Neural progenitor cell (in vitro differentiated cells): ENCODE data around the gene NTM. TPM values are rescaled to one million over a fixed set of nuclear protein-coding genes. Genes with fewer than 3 reads are reported as not detected.

ENCODE experiments used
- DNase-seq: peaks from one replicate; pipeline ENCODE4 v3.0.0-alpha.2; 2016; ENCODE audit warnings: low spot score
- H2AFZ ChIP-seq: fragments of 200-600 bp; sonication (generic); replicated peaks from 2 replicates; pipeline ENCODE4 v1.6.1; 2016; ENCODE audit warnings: antibody characterized with exemption
- H3F3A ChIP-seq: fragments of 200-600 bp; sonication (generic); 2 replicates; pipeline ENCODE4 v1.6.1; 2016; ENCODE audit warnings: antibody characterized with exemption, low read depth
- H3K27ac ChIP-seq: fragments of 200-600 bp; sonication (generic); 2 replicates; pipeline ENCODE4 v1.5.1; 2016; ENCODE audit warnings: mild to moderate bottlenecking
- H3K27me3 ChIP-seq: fragments of 200-600 bp; sonication (generic); 2 replicates; pipeline ENCODE4 v1.6.1; 2016; ENCODE audit warnings: mild to moderate bottlenecking, moderate library complexity
- H3K36me3 ChIP-seq: fragments of 200-600 bp; sonication (generic); 2 replicates; pipeline ENCODE4 v1.5.1; 2016
- H3K4me1 ChIP-seq: fragments of 200-600 bp; sonication (generic); 2 replicates; pipeline ENCODE4 v1.6.1; 2016; ENCODE audit warnings: mixed run types
- H3K4me2 ChIP-seq: fragments of 200-600 bp; sonication (generic); 2 replicates; pipeline ENCODE4 v1.6.1; 2016
- H3K4me3 ChIP-seq: fragments of 200-600 bp; sonication (generic); 2 replicates; pipeline ENCODE4 v1.5.1; 2016
- H3K79me2 ChIP-seq: fragments of 200-600 bp; sonication (generic); 2 replicates; pipeline ENCODE4 v1.6.1; 2016; ENCODE audit warnings: low read depth
- H3K9ac ChIP-seq: fragments of 200-600 bp; sonication (generic); 2 replicates; pipeline ENCODE4 v1.6.1; 2016
- H3K9me3 ChIP-seq: fragments of 200-600 bp; sonication (generic); 2 replicates; pipeline ENCODE4 v1.5.1; 2016; ENCODE audit warnings: low read depth
- H4K20me1 ChIP-seq: fragments of 200-600 bp; sonication (generic); 2 replicates; pipeline ENCODE4 v1.6.1; 2016; ENCODE audit warnings: low read depth
- H3K27ac Mint-ChIP-seq: 3 replicates; pipeline ENCODE4 v1.8.0; 2021; ENCODE audit warnings: mixed read lengths
- H3K27me3 Mint-ChIP-seq: 2 replicates; pipeline ENCODE4 v1.8.0; 2022; ENCODE audit warnings: low read depth, mild to moderate bottlenecking, inconsistent platforms, moderate library complexity, mixed read lengths; ENCODE audit not compliant: insufficient read depth
- H3K36me3 Mint-ChIP-seq: 3 replicates; pipeline ENCODE4 v1.8.0; 2021; ENCODE audit warnings: mixed read lengths
- H3K4me1 Mint-ChIP-seq: 3 replicates; pipeline ENCODE4 v1.8.0; 2021; ENCODE audit warnings: mixed read lengths
- H3K4me3 Mint-ChIP-seq: 3 replicates; pipeline ENCODE4 v1.8.0; 2021; ENCODE audit warnings: mild to moderate bottlenecking, moderate library complexity, mixed read lengths
- H3K9me3 Mint-ChIP-seq: 3 replicates; pipeline ENCODE4 v1.8.0; 2020; ENCODE audit warnings: mixed read lengths
- EZH2 ChIP-seq: fragments of 200-600 bp; sonication (generic); IDR thresholded peaks from 2 replicates; pipeline ENCODE4 v1.6.1; 2017; ENCODE audit warnings: antibody characterized with exemption, mild to moderate bottlenecking, moderate library complexity
- EZH2phosphoT487 ChIP-seq: fragments of 200-600 bp; sonication (generic); IDR thresholded peaks from 2 replicates; pipeline ENCODE4 v1.6.1; 2017; ENCODE audit warnings: antibody characterized with exemption
- total RNA-seq: library from RNA; depleted of rRNA; stranded (reverse); fragments of >200 nt; gene quantifications from 2 replicates; pipeline ENCODE4 v1.2.3, GENCODE V29; 2015; ENCODE audit warnings: low replicate concordance
- TF ChIP-seq, protein P1 (sequence below): fragments of 200-600 bp; sonication (generic); IDR thresholded peaks from 2 replicates; pipeline ENCODE4 v1.5.1; 2017; ENCODE audit warnings: antibody characterized with exemption, mild to moderate bottlenecking

Gene NTM
- total RNA-seq, 1 donor from 2014 or later: 4.3 TPM

DNA sequence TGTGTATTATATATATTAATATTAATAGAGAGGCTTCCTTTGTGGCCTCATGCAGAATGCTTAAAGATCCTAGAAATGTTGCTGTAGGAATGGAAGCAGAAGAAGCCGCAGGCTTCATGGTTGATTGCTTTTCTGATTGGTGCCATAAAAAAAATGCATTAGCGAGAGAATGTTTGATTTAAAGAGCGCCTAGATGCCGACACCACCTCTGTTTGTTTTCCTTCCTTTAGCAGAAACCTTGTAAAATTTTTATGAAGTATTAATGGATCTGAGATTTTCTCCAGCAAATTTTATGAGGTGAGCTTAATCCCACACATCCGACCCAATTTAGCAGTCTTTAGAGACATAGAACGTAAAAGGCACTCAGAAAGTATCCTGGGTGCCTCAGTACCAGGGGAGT, 587.5 kb downstream of the NTM start:
- no peak overlapping the region for H3K4me2 ChIP-seq
- H3K27me3 Mint-ChIP-seq: peaks cover 2% of the 10 kb centered on the region
- no peaks in the 10 kb centered on the region for H3K9me3 Mint-ChIP-seq
- TF ChIP-seq EZH2phosphoT487 (no peak), EZH2 (no peak)
- TF ChIP-seq, protein P1, sequence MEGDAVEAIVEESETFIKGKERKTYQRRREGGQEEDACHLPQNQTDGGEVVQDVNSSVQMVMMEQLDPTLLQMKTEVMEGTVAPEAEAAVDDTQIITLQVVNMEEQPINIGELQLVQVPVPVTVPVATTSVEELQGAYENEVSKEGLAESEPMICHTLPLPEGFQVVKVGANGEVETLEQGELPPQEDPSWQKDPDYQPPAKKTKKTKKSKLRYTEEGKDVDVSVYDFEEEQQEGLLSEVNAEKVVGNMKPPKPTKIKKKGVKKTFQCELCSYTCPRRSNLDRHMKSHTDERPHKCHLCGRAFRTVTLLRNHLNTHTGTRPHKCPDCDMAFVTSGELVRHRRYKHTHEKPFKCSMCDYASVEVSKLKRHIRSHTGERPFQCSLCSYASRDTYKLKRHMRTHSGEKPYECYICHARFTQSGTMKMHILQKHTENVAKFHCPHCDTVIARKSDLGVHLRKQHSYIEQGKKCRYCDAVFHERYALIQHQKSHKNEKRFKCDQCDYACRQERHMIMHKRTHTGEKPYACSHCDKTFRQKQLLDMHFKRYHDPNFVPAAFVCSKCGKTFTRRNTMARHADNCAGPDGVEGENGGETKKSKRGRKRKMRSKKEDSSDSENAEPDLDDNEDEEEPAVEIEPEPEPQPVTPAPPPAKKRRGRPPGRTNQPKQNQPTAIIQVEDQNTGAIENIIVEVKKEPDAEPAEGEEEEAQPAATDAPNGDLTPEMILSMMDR: no peak
- no peaks in the 10 kb centered on the region for H3K36me3 ChIP-seq
- no peaks in the 10 kb centered on the region for H3K79me2 ChIP-seq
- H3K27ac ChIP-seq: no peak overlapping the region
- no peak overlapping the region for H3K4me3 Mint-ChIP-seq
- peaks cover 10% of the 10 kb centered on the region for H3K36me3 Mint-ChIP-seq
- no peak overlapping the region for H3K27ac Mint-ChIP-seq
- no peak for DNase-seq
- no peak overlapping the region for H3K4me3 ChIP-seq
- H2AFZ ChIP-seq: no peak overlapping the region
- H3K9me3 ChIP-seq: no peaks in the 10 kb centered on the region
- H4K20me1 ChIP-seq: no peaks in the 10 kb centered on the region
- peaks cover 14% of the 10 kb centered on the region for H3K4me1 ChIP-seq
- H3F3A ChIP-seq: peaks cover under 1% of the 10 kb centered on the region
- peaks cover 19% of the 10 kb centered on the region for H3K4me1 Mint-ChIP-seq
- no peak overlapping the region for H3K9ac ChIP-seq
- no peaks in the 10 kb centered on the region for H3K27me3 ChIP-seq

DNA sequence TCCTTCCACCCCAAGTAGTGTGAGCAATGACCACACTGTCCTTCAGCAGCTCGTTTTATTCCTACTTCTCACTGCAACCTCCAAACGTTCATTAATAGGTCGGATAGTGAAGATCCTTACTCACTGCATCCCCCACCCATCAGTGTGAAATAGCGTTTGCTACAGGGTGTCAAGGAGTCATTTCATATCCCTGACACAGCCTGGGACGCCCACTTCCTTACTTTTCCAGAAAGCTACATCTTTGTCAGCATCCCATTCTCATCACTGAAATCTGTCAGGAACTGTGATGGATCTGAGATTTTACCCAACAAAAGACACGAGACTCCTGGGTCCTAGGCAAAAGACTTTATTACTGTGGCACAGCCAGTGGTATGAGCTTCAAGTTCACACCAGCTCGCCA, 592.4 kb downstream of the NTM start:
- TF ChIP-seq EZH2 (no peak), EZH2phosphoT487 (no peak)
- TF ChIP-seq, protein P1: no peak
- Histone ChIP-seq H4K20me1 (no peaks in the 10 kb centered on the region), H3K4me1 (no peaks in the 10 kb centered on the region), H3F3A (no peaks in the 10 kb centered on the region), H3K4me2 (no peak overlapping the region), H2AFZ (no peak overlapping the region), H3K36me3 (no peaks in the 10 kb centered on the region), H3K79me2 (no peaks in the 10 kb centered on the region), H3K9ac (no peak overlapping the region), H3K27ac (no peak overlapping the region), H3K9me3 (no peaks in the 10 kb centered on the region), H3K27me3 (no peaks in the 10 kb centered on the region), H3K4me3 (no peak overlapping the region)
- Mint-ChIP-seq H3K27me3 (peaks cover 2% of the 10 kb centered on the region), H3K4me1 (peaks cover 8% of the 10 kb centered on the region), H3K4me3 (no peak overlapping the region), H3K9me3 (no peaks in the 10 kb centered on the region), H3K36me3 (peaks cover 10% of the 10 kb centered on the region), H3K27ac (no peak overlapping the region)
- DNase-seq: no peak

DNA sequence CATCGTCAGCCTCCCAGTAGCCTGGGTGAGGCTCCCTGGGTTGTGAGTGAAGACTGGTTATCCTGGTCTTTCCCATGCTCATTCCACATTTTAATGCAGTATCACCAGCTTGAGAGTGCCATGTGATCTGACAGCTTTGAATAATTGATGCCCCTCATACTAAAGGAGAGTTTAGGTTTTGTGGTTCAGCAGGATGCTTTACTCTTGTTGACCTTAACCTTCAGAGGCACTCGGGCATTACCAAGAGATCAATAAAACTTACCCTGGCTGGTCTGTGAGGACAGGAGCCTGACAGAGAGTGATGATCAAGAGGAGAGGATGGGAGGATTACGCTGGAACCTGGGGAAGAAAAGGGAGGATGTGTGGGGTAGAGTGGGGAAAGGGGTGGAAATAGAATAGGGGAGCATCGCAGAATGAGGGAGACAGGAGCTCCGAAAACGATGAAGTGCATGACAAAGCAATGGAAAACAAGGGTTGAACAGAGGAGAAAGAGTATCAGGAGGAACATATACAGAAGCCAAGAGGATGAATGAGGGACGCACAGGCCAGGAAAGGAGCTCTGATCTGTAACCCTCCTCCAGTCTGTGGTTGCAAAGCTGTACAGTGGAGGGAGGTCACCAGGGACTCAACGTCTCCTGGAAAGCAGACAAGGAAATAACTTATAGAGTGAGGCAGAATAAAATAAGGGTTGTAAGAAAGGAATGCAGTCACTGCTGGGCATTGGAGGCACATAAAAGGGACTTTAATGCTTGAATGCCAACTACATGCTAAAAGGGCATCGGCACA, 594.5 kb downstream of the NTM start:
- Mint-ChIP-seq H3K27ac (no peak overlapping the region), H3K36me3 (peaks cover 5% of the 10 kb centered on the region), H3K9me3 (no peaks in the 10 kb centered on the region), H3K4me1 (peaks cover 8% of the 10 kb centered on the region), H3K4me3 (no peak overlapping the region), H3K27me3 (peaks cover 2% of the 10 kb centered on the region)
- no peaks in the 10 kb centered on the region for H3K79me2 ChIP-seq
- H3K9ac ChIP-seq: no peak overlapping the region
- no peak overlapping the region for H3K4me3 ChIP-seq
- H3F3A ChIP-seq: no peaks in the 10 kb centered on the region
- H4K20me1 ChIP-seq: no peaks in the 10 kb centered on the region
- peaks cover 9% of the 10 kb centered on the region for H3K4me1 ChIP-seq
- H3K27me3 ChIP-seq: no peaks in the 10 kb centered on the region
- H3K9me3 ChIP-seq: no peaks in the 10 kb centered on the region
- TF ChIP-seq EZH2 (no peak), EZH2phosphoT487 (no peak)
- TF ChIP-seq, protein P1: no peak
- no peak for DNase-seq
- H2AFZ ChIP-seq: no peak overlapping the region
- H3K27ac ChIP-seq: no peak overlapping the region
- no peak overlapping the region for H3K4me2 ChIP-seq
- H3K36me3 ChIP-seq: no peaks in the 10 kb centered on the region
